ENCODE data around the gene PRKCSH.

PRKCSH gene

GRCh38 chr19:11499890-11500420 is 64.5 kb downstream of the PRKCSH start:
- peak; percentile 53 to 79 for DNase-seq
- no peak for TF ChIP-seq POLR2A (IDR thresholded peaks at IDR 0.05; ENCODE audit: low read length)
- TF ChIP-seq GATA1 (IDR thresholded peaks at IDR 0.05; ENCODE audit: low read depth, low read length), result no peak

All from erythroblast (primary cell).